A673 (cell line): ENCODE data around the gene OR2Y1.

ENCODE experiments used
- EZH2 ChIP-seq: fragments of 200-600 bp; sonication (generic); IDR thresholded peaks from 2 replicates; pipeline ENCODE4 v1.6.1; 2017; ENCODE audit warnings: borderline replicate concordance, low read depth, mild to moderate bottlenecking, mixed read lengths, antibody characterized with exemption, low read length; ENCODE audit not compliant: poor library complexity, severe bottlenecking
- TF ChIP-seq, protein P1 (sequence below): fragments of 300-800, 200-600 bp; sonication (generic); conservative IDR thresholded peaks from 2 replicates; pipeline ENCODE4 v1.5.1; 2017; ENCODE audit warnings: low read depth, mild to moderate bottlenecking, antibody characterized with exemption, low read length, moderate library complexity, mixed read lengths

DNA sequence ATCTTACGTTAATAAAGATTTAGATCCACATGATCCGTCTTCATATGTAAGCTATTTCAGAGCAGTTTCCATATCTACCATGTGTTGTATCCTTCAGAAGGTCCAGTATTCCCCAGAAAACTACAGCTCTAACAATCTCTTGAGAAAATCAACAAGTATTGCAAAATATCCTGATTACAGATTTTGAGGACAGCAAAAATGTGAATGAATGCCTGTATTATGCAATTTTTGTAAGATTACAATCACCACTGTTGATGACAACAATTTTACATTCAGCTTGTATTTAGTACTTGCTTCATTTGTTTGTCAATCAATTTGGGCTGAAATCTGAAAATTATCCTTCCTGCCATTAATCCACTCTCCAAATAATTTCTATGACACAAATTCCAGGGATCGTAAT lies 47.4 kb downstream of the OR2Y1 start:
- TF ChIP-seq, protein P1, sequence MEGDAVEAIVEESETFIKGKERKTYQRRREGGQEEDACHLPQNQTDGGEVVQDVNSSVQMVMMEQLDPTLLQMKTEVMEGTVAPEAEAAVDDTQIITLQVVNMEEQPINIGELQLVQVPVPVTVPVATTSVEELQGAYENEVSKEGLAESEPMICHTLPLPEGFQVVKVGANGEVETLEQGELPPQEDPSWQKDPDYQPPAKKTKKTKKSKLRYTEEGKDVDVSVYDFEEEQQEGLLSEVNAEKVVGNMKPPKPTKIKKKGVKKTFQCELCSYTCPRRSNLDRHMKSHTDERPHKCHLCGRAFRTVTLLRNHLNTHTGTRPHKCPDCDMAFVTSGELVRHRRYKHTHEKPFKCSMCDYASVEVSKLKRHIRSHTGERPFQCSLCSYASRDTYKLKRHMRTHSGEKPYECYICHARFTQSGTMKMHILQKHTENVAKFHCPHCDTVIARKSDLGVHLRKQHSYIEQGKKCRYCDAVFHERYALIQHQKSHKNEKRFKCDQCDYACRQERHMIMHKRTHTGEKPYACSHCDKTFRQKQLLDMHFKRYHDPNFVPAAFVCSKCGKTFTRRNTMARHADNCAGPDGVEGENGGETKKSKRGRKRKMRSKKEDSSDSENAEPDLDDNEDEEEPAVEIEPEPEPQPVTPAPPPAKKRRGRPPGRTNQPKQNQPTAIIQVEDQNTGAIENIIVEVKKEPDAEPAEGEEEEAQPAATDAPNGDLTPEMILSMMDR, result no peak
- TF ChIP-seq EZH2, result no peak
